Posterior cingulate gyrus (tissue), 11 donors: Measurements from ENCODE around the gene BIVM.
A peak's percentile ranks its signal among the peaks of the same experiment; 100 is the strongest.

ENCODE experiments used
- DNase-seq, 10 donors: peaks; one replicate each; pipeline versions ENCODE4 v3.0.0 to v3.0.0-alpha.2; 2020 to 2021; ENCODE audit warnings: mixed read lengths in 3 of 10
- intact Hi-C: fragments of 100-400 bp; cut with DNase I; formaldehyde crosslinking; loops from one replicate; pipeline ENCODE4 v1.15.1; 2023

BIVM gene

DNA sequence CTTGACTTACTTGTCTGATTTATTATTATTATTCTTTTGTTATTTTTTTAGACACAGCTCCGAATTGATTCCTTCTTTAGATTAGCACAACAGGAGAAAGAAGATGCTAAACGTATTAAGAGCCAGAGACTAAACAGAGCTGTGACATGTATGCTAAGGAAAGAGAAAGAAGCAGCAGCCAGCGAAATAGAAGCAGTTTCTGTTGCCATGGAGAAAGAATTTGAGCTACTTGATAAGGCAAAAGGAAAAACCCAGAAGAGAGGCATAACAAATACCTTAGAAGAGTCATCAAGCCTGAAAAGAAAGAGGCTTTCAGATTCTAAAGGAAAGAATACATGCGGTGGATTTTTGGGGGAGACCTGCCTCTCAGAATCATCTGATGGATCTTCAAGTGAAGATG lies 76.3 kb downstream of the BIVM start:
- DNase-seq = no peak

DNA sequence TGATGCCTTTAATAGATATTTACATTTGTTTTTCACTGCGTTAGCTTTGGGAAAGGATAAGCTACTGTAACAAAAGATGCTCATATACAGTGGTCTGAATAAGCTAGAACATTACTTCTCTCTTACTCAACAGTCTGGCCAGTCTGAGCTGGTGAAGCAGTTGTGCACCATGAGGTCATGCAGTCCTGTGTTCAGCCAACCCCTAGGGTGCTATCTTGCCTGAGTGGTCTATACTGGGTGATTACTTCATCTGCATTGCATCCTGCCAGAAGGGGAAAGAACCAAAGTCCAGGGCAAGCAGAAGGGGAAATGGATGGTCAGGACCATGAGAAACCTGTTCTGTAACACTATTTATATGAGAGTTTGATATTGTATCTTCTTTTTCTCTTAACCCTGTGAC lies 78.4 kb downstream of the BIVM start:
- intact Hi-C loops = no loop called here
- no peak for DNase-seq

More for the DNA sequence above, 76.3 kb downstream of the BIVM start:
- intact Hi-C loops = no loop called here

DNA sequence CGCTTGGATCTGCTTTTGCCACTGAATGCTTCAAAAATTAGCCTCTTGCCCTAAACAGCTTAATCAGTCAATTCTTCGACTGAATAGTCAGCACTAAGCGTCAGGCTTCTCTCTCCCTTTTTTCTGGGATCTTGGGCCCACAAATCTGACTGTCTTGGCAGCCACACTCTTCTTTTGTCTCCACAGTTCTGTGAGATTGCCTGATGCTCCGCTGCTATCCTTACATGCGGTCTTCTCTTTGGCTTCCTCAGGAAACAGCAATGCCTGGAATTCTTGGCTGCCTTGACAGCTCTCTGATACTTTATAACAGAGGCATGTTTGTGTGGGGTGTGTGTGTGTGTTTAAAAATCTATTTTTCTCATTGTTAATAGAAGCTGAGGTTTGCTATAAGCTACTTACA lies 79.6 kb downstream of the BIVM start:
- DNase-seq = no peak
- intact Hi-C loops = no loop called here

DNA sequence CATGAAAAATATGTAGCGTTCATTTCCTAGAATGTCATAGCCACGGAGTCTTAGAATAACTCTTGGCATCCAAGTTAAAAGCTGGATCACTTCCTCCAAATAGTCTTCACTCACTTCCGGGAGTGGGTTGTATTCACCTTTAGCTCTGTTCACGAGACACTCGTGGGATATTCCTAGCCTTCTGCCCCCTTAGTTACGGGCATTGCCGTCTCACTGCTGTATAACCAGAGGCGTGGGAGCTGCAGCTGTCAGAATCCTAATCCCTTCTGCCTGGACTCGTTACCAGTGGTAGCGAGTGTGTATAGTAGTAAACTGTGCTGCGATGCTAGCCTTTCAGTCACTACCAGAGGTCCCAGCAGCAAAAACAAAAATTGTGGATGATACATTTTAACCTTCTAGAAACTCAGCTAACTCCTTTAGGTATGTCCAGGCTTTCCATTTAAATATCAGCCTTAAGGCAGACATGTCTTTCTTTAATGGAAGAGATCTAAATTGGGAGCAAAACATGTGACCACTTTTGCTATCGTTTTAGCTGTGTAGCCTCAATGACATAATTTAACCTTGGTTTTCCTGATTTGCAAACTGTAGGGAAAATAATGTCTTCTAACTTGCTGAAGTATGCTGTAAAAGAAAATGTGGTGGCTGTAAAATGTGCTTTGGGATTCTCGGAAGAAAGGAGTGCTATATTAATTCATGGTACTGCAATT lies 81.0 kb downstream of the BIVM start:
- intact Hi-C loops = no loop called here
- peak in 1 of 10 donors; percentile 38 for DNase-seq

DNA sequence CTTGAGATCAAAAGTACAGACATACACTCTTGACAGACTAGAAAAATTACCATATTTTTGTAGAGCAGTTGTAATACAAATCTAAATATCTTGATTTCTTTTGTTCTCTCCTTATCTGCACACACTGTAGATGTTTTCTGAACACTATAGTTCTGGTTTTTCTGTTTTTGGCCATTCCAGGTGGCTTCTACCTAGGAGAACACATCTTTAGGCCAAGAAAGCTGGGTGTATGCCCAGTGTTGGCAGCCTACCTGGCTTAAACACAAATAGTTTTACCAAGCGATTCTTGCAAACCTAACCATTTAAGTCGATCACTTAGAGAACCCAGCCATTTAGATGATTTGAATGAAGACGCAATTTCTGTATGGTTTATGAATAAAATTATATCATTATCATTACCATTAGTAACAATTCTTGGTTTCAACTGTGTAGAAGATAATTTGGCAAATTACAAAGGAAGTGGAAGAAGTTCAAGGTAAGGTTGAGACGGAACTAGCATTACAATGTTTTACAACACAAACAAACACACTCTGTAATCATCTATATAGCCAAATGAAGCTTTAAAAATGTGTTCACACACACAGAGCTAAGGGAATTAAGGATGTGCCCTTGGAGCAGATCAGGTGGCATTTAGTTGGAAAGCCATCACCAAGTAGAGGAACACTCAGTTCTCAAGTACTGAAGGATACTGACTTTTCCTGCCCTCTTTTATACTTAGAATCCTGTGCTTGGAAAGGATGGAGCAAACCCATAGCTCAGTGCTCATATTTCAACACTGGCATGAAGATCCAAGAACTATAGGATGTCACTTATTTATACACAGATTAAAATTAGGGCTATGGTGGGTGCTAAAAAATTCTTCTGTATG lies 83.1 kb downstream of the BIVM start:
- intact Hi-C loops = no loop called here
- DNase-seq = no peak
